Left hindlimb (tissue), 1 donor: Measurements from ENCODE around the gene CD6.

ENCODE experiments used
- DNase-seq: peaks from one replicate; pipeline ENCODE4 v3.0.0-alpha.2; 2018

CD6 gene

GRCh38 chr11:60987577-60988277, 16.2 kb downstream of the CD6 start:
- no peak for DNase-seq

DNA sequence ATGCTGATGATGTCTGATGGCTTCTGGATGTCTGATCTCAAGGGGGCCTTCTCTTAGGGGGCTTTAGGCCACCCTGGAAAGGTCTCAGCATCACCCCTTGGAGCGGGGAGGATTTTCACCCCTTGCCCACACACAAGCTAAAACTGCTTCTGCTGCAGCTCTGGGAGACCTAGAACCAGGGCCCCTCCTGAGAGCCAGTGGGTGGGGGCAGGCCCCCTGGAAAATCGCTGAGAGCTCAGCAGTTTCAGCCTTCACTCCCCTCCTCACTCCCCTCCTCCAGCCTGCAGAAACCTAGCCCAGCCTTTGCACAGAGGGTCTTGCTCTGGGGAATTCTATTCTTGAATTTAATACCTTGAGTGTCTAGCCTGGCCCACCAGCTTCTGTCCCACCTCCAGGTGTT, 17.2 kb downstream of the CD6 start:
- no peak for DNase-seq

DNA sequence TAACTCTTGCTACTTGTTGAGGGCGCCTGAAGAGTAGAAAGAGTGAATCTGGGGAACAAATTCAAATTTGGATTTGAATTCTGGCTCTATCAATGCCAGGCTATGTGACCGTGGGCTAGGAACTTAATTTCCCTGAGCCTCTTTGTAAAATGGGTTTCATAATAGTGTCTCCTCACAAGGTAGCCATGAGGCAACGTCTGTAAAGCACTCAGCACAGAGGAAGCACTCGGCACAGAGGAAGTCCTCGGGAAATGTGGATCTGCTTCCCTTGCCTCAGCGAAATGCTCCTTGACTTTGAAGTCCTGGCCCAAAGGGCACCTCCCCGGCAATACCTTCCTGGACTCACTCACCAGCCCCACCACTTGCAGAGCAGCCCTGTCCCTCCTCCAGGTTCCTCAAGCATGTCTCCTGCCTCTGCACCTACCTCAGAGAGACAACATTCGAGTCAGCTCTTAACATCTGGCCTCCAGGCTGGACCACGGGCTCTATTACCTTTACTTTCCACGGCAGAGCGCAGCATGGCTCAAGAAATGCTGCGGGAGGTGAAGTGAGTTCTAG, 17.7 kb downstream of the CD6 start:
- DNase-seq: no peak

DNA sequence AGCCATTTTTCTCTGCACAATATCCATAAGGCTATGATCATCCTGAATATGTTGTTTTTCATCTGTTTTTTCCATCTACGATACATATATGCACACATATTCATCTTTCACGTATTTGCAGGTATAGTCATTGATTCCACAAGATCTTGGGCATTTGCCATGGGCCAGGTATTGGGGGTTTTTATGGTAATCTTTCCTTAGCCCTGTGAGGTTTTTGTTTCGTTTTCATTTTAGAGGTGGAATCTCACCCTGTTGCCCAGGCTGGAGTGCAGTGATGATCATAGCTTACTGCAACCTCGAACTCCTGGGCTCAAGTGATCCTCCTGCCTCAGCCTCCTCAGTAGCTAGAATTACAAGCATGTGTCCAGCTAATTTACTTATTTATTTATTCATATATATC, 20.0 kb downstream of the CD6 start:
- no peak for DNase-seq

- DNase-seq: no peak
Observed at GRCh38 chr11:60992842-60993409, 21.4 kb downstream of the CD6 start.

DNA sequence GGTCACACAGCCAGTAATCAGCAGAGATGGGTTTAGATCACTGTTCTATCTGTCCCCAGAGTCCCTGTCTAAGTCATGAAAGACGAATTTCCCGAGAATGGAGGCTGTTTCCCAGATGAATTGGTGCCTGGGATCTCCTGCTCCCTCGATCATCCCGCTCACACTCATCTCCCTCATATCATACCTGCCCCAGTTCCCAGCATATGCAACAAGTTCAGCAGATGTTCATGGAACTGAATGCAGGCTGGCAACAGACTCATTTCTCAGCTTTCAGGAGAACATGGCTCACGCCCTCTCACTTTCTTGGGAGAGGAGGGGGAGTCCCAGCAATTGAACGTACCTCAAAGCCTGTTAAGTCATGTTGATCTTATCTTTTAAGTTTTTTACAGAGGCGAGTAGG, 22.1 kb downstream of the CD6 start:
- no peak for DNase-seq

DNA sequence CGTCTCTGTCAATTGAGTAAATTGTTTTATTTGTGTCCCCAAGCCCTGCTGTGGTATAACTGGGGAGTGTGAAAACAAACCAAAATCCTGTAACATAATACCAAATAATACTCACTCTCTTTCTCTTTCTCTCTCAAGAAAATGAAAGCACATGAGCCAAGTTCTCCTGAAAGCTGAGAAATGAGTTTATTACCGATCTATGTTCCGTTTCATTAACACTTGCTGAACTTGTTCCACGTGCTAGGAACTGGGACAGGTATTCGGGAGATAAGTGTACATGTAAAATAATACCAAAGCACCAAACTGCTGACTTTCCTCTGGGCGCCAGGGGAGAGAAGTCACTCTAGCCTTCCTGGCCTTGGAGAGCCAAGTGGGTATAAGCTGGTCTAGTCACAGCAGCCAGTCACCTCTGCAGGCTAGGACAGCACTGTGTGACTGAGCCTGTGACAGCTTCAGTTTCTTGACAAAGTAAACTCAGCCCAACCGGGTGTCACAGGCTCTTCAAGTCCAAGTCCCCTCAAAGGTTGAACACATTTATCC, 23.1 kb downstream of the CD6 start:
- DNase-seq: no peak

DNA sequence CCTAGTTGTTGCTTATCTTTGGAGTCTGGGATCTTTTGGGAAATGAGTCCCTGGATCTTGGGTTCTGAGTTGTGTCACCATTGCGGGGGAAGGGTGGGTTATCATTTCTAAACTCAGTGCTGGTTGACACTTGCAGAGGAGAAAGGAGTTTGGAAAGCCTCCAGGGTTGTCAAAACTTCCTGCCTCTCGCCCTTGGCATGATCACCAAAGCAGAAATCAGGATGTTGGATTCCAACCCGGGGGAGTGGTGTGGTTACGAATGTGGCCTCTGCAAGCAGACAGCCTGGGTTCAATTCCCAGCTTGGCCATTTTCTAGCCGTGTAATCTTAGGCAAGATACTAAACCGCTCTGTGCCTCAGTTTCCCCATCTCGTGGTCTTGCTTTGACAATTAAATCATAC, 24.3 kb downstream of the CD6 start:
- DNase-seq: no peak

DNA sequence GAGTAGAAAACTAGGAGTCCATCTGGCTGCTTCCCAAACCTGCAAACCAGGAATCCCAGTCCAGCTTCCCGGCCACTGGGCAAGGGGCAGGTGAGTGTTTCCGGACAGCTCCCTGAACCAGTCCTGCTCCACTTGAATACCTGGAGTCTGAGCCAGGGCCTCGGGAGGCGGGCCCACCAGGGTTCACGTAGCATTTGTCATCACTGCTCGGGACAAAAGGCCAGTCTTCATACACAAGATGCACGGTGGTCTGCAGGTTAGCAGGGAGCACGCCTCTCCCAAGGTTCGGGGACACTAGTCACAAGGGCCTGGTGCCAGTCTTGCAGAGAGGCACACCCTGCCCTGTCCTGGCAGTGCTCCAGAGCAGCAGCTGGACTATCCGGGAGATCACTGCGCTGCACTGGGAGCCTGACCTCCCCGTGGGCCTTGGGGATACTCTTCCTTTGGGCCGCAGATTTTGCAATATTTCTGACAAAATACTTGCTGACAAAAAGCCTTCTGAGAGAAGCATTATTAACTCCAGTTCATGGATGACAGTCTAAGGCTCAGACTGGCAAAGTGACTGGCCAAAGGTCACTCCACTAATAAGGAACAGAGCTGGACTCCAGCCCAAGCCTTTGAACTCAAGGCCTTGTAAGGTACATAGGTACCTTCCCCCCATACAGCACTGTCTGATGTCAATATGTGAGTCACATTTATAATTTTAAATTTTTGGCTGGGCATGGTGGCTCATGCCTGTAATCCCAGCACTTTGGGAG, 25.1 kb downstream of the CD6 start:
- DNase-seq: no peak

DNA sequence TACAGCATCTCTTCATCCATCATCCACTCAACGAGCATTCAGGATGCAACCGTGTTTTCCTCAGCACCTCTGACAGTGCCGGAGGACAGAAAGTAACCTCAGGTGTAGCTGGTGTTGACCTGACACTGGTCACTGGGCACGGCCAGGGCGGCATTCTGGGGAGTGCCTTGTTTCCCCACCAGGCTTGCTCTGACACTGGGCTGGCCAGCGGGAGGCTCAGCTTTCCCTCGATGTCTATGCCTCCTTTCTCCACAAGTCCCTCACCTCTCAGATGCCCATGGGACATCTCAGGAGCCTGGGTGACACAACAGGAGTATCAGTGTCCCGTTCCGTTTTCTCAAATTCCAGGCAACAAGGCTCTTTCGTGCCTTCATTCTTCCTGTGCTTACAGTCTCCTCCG, 28.9 kb downstream of the CD6 start:
- no peak for DNase-seq

- no peak for DNase-seq
Observed at GRCh38 chr11:61001931-61002330, 30.5 kb downstream of the CD6 start.

GRCh38 chr11:61002598-61002997, 31.1 kb downstream of the CD6 start:
- no peak for DNase-seq

- DNase-seq: peak; percentile 91
Observed at GRCh38 chr11:61004180-61004611, 32.7 kb downstream of the CD6 start.

GRCh38 chr11:61004761-61005181, 33.3 kb downstream of the CD6 start:
- peak; percentile 59 for DNase-seq

DNA sequence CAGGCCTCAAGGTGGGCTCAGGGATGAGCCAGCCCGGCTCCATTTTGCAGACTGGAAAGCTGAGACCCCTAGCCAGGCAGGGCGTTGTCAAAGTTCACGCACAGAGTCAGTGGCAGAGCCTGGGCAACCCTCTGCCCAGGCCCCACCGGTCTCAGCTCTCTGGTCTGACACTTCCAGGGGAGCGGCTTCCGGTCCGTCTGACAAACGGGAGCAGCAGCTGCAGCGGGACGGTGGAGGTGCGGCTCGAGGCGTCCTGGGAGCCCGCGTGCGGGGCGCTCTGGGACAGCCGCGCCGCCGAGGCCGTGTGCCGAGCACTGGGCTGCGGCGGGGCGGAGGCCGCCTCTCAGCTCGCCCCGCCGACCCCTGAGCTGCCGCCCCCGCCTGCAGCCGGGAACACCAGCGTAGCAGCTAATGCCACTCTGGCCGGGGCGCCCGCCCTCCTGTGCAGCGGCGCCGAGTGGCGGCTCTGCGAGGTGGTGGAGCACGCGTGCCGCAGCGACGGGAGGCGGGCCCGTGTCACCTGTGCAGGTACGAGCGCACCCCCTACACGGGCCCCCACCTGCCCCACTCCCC, 36.0 kb downstream of the CD6 start:
- peak; percentile 47 for DNase-seq

DNA sequence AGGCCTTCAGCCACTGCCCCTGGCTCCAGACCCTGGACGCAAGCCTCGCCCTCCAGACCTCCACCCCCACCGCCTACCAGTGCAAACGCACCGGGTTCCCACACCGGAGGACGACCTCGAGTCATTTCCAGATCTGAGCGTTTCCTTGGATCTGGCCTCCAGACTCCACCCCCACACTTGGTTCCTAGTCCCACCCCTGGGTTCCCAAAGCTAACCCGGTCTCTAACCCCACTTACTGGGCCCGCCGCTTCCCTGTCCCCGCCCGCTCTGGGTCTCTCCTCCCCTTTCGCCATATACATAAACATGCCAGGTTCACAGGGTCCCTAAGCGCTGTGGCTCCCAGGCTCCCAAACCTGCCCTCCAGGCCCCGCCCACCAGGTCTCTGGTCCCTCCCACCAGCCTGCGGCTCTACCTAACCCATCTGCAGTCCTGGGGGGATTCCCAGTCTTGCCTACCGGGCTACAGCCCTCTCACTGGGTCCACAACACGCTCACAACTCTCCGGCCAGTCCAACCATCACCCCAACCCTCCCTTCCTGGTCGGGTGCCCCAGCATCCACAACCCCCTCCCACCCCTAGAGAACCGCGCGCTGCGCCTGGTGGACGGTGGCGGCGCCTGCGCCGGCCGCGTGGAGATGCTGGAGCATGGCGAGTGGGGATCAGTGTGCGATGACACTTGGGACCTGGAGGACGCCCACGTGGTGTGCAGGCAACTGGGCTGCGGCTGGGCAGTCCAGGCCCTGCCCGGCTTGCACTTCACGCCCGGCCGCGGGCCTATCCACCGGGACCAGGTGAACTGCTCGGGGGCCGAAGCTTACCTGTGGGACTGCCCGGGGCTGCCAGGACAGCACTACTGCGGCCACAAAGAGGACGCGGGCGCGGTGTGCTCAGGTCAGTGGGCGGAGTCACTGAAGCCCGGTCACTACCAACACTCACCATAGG, 36.7 kb downstream of the CD6 start:
- peak; percentile 47 for DNase-seq

DNA sequence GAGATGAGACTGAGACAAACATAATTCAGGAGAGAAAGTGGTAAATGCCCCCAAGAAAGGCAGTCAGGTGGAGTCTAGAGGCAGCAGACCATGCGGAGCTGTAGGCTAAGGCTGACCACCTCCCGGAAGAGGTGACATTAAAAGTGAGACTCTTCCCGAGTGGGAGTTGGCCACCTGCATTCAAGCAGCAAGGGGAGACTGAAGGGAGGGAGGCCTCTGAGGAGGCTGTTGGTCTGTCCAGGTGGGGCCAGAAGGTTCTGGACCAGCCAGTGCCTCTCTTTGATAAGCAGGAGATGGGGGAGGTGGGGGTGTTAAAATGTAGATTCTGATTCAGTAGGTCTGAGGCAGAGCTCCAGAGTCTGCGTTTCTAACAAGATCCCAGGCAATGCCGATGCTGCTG, 37.5 kb downstream of the CD6 start:
- no peak for DNase-seq

GRCh38 chr11:61009392-61010275, 38.2 kb downstream of the CD6 start:
- no peak for DNase-seq

DNA sequence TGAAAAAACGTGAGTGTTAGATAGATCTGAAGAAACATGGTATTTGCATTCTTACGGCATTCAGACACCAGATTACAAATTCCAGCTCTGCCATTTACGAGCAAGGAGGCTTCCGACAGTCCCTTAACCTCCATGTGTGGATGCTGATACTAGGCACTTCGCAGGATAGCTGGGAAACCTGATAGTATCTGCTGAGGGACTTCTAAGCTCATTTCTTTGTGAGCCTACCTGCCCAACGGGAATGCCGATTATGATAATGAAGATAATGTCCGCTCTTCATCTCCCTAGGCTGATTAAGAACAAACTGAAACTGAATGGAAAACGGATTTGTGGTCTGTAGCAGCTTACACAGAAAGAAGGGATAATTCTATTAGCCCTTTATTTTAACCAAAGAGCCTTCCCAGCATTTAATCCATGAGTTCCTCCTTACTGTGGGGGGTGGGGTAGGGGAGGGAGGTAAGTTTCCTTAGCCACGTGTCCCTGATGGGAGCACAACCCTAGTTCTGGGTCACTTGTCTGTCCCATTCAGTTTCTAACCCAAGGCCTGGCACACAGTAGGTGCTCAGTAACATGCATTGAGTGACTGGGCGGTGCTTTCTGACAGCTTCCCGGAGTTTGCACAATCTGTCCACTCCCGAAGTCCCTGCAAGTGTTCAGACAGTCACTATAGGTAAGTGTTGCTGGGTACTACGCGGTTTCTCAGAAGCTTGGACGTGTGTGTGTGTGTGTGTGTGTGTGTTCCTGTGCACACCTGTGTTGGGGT, 39.2 kb downstream of the CD6 start:
- no peak for DNase-seq

DNA sequence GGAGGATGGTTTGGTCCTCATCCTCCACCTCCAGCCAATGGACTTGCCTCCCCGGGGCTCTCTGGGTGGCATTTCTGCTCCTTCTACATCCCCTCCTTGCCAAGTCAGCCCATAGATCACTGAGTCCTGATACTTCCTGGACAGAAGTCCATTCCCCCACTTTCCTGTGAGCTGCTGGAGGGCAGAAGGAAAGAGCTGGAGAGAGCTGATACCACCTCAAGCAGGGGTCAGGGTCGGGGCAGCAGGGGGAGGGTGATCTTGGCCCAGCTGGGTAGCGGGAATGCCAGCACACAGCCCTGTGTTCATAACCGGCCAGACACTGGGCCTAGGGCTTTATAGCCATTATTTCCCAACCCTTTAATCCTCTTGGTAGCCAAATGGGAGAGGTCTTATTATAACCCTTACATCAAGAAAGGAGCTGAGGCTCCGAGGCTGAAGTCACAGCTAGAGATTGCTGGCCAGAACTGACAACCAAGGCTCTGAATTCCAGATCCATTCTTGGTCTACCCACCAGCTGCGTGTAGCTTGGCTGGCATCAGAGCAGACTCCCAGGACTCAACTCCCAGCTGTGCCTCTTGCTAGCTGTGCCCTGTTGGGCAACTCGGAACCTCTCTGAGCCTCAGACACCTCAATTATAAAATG, 39.9 kb downstream of the CD6 start:
- no peak for DNase-seq
